ENCODE data around the gene SMOC1.
A peak's percentile ranks its signal among the peaks of the same experiment; 100 is the strongest.

Gene SMOC1

GRCh38 chr14:69986336-69986735 lies 107.1 kb downstream of the SMOC1 start:
- no peak for DNase-seq

GRCh38 chr14:69987406-69988121 lies 108.3 kb downstream of the SMOC1 start:
- DNase-seq, result no peak

GRCh38 chr14:69988979-69989378 lies 109.8 kb downstream of the SMOC1 start:
- no peak for DNase-seq

- DNase-seq, result no peak
These were observed 110.4 kb downstream of the SMOC1 start for GRCh38 chr14:69989622-69990021.

GRCh38 chr14:69990323-69990722 lies 111.1 kb downstream of the SMOC1 start:
- no peak for DNase-seq

GRCh38 chr14:69991422-69991821 lies 112.2 kb downstream of the SMOC1 start:
- no peak for DNase-seq

- no peak for DNase-seq
These were observed 113.3 kb downstream of the SMOC1 start for GRCh38 chr14:69992564-69992963.

GRCh38 chr14:69993326-69993725 lies 114.1 kb downstream of the SMOC1 start:
- no peak for DNase-seq

- no peak for DNase-seq
These were observed 114.8 kb downstream of the SMOC1 start for GRCh38 chr14:69994002-69994401.

GRCh38 chr14:69996216-69996615 lies 117.0 kb downstream of the SMOC1 start:
- DNase-seq, result no peak

- no peak for DNase-seq
These were observed 118.6 kb downstream of the SMOC1 start for GRCh38 chr14:69997849-69998248.

- DNase-seq, result no peak
These were observed 120.1 kb downstream of the SMOC1 start for GRCh38 chr14:69999261-69999674.

- DNase-seq, result no peak
These were observed 121.4 kb downstream of the SMOC1 start for GRCh38 chr14:70000601-70001000.

GRCh38 chr14:70002589-70003346 lies 123.6 kb downstream of the SMOC1 start:
- DNase-seq, result no peak

- no peak for DNase-seq
These were observed 125.6 kb downstream of the SMOC1 start for GRCh38 chr14:70004791-70005190.

GRCh38 chr14:70005281-70005805 lies 126.1 kb downstream of the SMOC1 start:
- no peak for DNase-seq

GRCh38 chr14:70006699-70007098 lies 127.5 kb downstream of the SMOC1 start:
- no peak for DNase-seq

GRCh38 chr14:70008284-70009262 lies 129.4 kb downstream of the SMOC1 start:
- DNase-seq, result no peak

- DNase-seq, result no peak
These were observed 130.7 kb downstream of the SMOC1 start for GRCh38 chr14:70009961-70010360.

- no peak for DNase-seq
These were observed 131.9 kb downstream of the SMOC1 start for GRCh38 chr14:70011098-70011497.

- no peak for DNase-seq
These were observed 132.5 kb downstream of the SMOC1 start for GRCh38 chr14:70011708-70012107.

- DNase-seq, result peak; percentile 6
These were observed 134.2 kb downstream of the SMOC1 start for GRCh38 chr14:70013271-70013873.
